BLaER1 (cell line): Measurements from ENCODE around the gene LMLN.

Source experiments
- H3K27ac ChIP-seq: shearing (Covaris generic); formaldehyde crosslinking; 2 replicates; pipeline ENCODE4 v1.8.1; 2022
- H3K27me3 ChIP-seq: shearing (Covaris generic); formaldehyde crosslinking; 2 replicates; pipeline ENCODE4 v1.8.1; 2022
- H3K36me3 ChIP-seq: shearing (Covaris generic); formaldehyde crosslinking; 2 replicates; pipeline ENCODE4 v1.8.1; 2022
- H3K4me1 ChIP-seq: shearing (Covaris generic); formaldehyde crosslinking; 2 replicates; pipeline ENCODE4 v1.8.1; 2022
- H3K4me2 ChIP-seq: shearing (Covaris generic); formaldehyde crosslinking; 2 replicates; pipeline ENCODE4 v1.8.1; 2022
- H3K4me3 ChIP-seq: shearing (Covaris generic); formaldehyde crosslinking; 2 replicates; pipeline ENCODE4 v1.8.1; 2022
- H3K9ac ChIP-seq: shearing (Covaris generic); formaldehyde crosslinking; 2 replicates; pipeline ENCODE4 v1.8.1; 2022
- H3K9me3 ChIP-seq: shearing (Covaris generic); formaldehyde crosslinking; 2 replicates; pipeline ENCODE4 v1.8.1; 2022
- H4K20me1 ChIP-seq: shearing (Covaris generic); formaldehyde crosslinking; 2 replicates; pipeline ENCODE4 v1.8.1; 2022
- Cebpa-rat ChIP-seq: shearing (Covaris generic); IDR thresholded peaks from 2 replicates; pipeline ENCODE4 v1.8.1; 2022

Gene LMLN

DNA sequence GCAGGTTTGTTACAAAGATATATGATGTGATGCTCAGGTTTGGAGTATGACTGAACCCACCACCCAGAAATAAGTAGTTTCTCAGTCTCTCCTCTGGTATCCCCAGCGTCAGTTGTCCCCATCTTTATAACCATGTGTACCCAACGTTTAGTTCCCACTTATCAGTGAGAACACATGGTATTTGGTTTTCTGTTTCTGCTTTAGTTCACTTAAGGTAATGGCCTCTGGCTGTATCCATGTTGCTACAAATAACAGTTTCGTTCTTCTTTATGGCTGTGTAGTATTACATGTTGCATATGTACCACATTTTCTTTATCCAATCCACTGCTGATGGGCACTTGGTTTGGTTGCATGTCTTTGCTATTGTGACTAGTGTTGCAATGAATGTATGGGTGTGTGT, 132.3 kb downstream of the LMLN start:
- Histone ChIP-seq H4K20me1 (no peaks in the 10 kb centered on the region), H3K9me3 (peaks cover 31% of the 10 kb centered on the region), H3K4me2 (no peak overlapping the region), H3K36me3 (no peaks in the 10 kb centered on the region; the same call in 1 of the 2 replicates), H3K27me3 (no peaks in the 10 kb centered on the region), H3K27ac (no peak overlapping the region), H3K4me3 (no peak overlapping the region), H3K9ac (no peak overlapping the region), H3K4me1 (peaks cover 7% of the 10 kb centered on the region; the same call in 1 of the 2 replicates)
- TF ChIP-seq Cebpa-rat = no peak

DNA sequence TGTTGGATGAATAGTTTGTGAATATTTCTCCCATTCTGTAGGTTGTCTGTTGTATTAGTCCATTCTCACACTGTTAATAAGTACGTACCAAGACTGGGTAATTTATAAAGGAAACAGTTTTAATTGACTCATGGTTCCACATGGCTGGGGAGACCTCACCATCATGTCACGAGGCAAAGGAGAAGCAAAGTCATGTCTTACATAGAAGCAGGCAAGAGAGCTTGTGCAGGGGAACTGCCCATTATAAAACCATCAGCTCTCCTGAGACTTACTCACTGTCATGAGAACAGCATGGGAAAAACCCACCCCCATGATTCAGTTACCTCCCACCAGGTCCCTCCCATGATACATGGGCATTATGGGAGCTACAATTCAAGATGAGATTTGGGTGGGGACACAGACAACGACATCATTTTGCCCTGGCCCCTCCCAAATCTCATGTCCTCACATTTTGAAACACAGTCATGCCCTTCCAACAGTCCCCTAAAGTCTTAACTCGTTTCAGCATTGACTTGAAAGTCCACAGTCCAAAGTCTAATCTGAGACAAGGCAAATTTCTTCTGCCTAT, 133.2 kb downstream of the LMLN start:
- Histone ChIP-seq H3K36me3 (no peaks in the 10 kb centered on the region; the same call in 1 of the 2 replicates), H3K4me2 (no peak overlapping the region), H3K27ac (no peak overlapping the region), H3K9me3 (peaks cover 40% of the 10 kb centered on the region), H3K9ac (no peak overlapping the region), H3K4me3 (no peak overlapping the region), H4K20me1 (no peaks in the 10 kb centered on the region), H3K4me1 (peaks cover 16% of the 10 kb centered on the region), H3K27me3 (no peaks in the 10 kb centered on the region)
- no peak for TF ChIP-seq Cebpa-rat
